Fibroblast of skin of scalp (primary cell): ENCODE measurements around the gene ZBTB8B.
"Not testable (repeated sequence)": the region's sequence is repeated elsewhere in the genome, so short reads cannot be mapped to it uniquely, and the experiment has no call there.

Experiments
- DNase-seq: peaks from one replicate; pipeline ENCODE4 v3.0.0-alpha.2; 2013

ZBTB8B gene

GRCh38 chr1:32470991-32471694 is 6.3 kb downstream of the ZBTB8B start:
- no peak for DNase-seq

- no peak for DNase-seq
Observed at GRCh38 chr1:32471695-32472362, 7.0 kb downstream of the ZBTB8B start.

GRCh38 chr1:32472966-32473365 is 8.1 kb downstream of the ZBTB8B start:
- DNase-seq, result not testable (repeated sequence)

- no peak for DNase-seq
Observed at GRCh38 chr1:32474954-32475353, 10.1 kb downstream of the ZBTB8B start.

GRCh38 chr1:32480003-32480402 is 15.1 kb downstream of the ZBTB8B start:
- peak; percentile 18 for DNase-seq

GRCh38 chr1:32480761-32481160 is 15.9 kb downstream of the ZBTB8B start:
- no peak for DNase-seq

GRCh38 chr1:32481788-32482187 is 16.9 kb downstream of the ZBTB8B start:
- not testable (repeated sequence) for DNase-seq

GRCh38 chr1:32485554-32486255 is 20.8 kb downstream of the ZBTB8B start:
- peak; percentile 33 for DNase-seq

- no peak for DNase-seq
Observed at GRCh38 chr1:32486463-32487113, 21.7 kb downstream of the ZBTB8B start.

GRCh38 chr1:32487182-32487581 is 22.3 kb downstream of the ZBTB8B start:
- DNase-seq, result no peak

GRCh38 chr1:32489774-32490454 is 25.0 kb downstream of the ZBTB8B start:
- DNase-seq, result no peak

- DNase-seq, result no peak
Observed at GRCh38 chr1:32491386-32491785, 26.5 kb downstream of the ZBTB8B start.

- peak; percentile 58 for DNase-seq
Observed at GRCh38 chr1:32494196-32494595, 29.3 kb downstream of the ZBTB8B start.

GRCh38 chr1:32494711-32495337 is 30.0 kb downstream of the ZBTB8B start:
- no peak for DNase-seq

- peak; percentile 57 for DNase-seq
Observed at GRCh38 chr1:32496127-32496526, 31.3 kb downstream of the ZBTB8B start.

- DNase-seq, result no peak
Observed at GRCh38 chr1:32498751-32499150, 33.9 kb downstream of the ZBTB8B start.

- DNase-seq, result peak; percentile 74
Observed at GRCh38 chr1:32500387-32501209, 35.7 kb downstream of the ZBTB8B start.

GRCh38 chr1:32501865-32502264 is 37.0 kb downstream of the ZBTB8B start:
- DNase-seq, result no peak

- no peak for DNase-seq
Observed at GRCh38 chr1:32503153-32503552, 38.3 kb downstream of the ZBTB8B start.

- DNase-seq, result no peak
Observed at GRCh38 chr1:32507021-32507420, 42.1 kb downstream of the ZBTB8B start.

GRCh38 chr1:32508761-32509160 is 43.9 kb downstream of the ZBTB8B start:
- DNase-seq, result no peak
